ENCODE results near the gene FAAP20. TPM values are rescaled to one million over a fixed set of nuclear protein-coding genes. Genes with fewer than 3 reads are reported as not detected.
A peak's percentile ranks its signal among the peaks of the same experiment; 100 is the strongest.

The FAAP20 gene
- total RNA-seq, 1 donor from 2014 or later = 114 TPM

DNA sequence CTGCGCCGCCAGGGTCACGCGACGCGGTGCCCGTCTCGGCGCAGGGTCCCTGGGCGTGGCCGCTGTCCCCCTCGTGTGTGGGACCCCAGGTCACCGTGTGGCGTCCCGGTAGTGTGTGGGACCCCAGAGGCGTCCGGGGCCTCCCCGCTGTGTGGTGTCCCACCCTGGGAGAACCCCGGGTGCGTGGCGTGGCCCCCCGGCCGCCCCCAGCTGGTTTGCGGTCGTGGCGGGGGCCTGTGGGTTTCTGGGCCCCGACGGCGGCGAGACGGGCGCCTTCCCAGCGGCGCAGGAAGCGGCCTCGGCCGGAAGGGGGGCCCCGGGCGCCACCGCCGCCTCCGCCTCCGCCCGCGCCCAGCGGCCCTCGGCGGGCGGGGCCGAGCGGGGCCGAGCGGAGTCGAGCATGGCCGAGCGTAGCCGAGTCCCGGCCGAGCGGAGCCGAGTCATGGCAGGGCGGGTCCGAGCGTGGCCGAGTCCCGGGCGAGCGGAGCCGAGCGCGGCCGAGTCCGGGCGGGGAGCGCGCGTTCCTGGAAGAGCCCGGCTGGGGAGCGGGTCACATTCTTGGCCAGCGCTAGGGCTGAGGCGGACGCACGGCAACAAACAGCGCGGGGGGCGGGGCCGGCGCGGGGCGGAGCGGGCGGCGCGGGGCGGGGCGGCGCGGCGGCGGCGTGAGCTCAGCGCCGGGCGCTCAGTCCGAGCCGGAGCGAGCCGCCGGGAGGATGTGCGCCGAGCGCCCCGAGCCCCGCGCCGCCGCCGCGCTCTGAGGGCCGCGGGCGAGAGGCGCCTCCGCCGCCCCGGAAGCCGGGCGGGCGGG lies 33.0 kb upstream of the FAAP20 start:
- peak overlapping the region; percentile 64 for H3K4me3 ChIP-seq (ENCODE audit: insufficient read depth, low read depth, low read length)
- no peaks in the 10 kb centered on the region for H3K9me3 Mint-ChIP-seq (ENCODE audit: unreplicated experiment)
- no peaks in the 10 kb centered on the region for H3K27me3 ChIP-seq (ENCODE audit: insufficient read depth, low read length)
- TF ChIP-seq, protein P1, sequence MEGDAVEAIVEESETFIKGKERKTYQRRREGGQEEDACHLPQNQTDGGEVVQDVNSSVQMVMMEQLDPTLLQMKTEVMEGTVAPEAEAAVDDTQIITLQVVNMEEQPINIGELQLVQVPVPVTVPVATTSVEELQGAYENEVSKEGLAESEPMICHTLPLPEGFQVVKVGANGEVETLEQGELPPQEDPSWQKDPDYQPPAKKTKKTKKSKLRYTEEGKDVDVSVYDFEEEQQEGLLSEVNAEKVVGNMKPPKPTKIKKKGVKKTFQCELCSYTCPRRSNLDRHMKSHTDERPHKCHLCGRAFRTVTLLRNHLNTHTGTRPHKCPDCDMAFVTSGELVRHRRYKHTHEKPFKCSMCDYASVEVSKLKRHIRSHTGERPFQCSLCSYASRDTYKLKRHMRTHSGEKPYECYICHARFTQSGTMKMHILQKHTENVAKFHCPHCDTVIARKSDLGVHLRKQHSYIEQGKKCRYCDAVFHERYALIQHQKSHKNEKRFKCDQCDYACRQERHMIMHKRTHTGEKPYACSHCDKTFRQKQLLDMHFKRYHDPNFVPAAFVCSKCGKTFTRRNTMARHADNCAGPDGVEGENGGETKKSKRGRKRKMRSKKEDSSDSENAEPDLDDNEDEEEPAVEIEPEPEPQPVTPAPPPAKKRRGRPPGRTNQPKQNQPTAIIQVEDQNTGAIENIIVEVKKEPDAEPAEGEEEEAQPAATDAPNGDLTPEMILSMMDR (IDR thresholded peaks at IDR 0.05; ENCODE audit: insufficient read depth, low read depth, low read length) = no peak
- TF ChIP-seq EZH2 (IDR thresholded peaks at IDR 0.05; ENCODE audit: insufficient read depth, low read length) = no peak
- H3K27me3 Mint-ChIP-seq (ENCODE audit: low read depth, unreplicated experiment) = no peaks in the 10 kb centered on the region
- peak overlapping the region; percentile 91 for H2AFZ ChIP-seq (ENCODE audit: low read depth, low read length)
- H3K9me3 ChIP-seq (ENCODE audit: insufficient read depth, low read depth, low read length) = no peaks in the 10 kb centered on the region
- H3K4me1 Mint-ChIP-seq (ENCODE audit: low read depth, unreplicated experiment) = peaks cover 18% of the 10 kb centered on the region
- peaks cover 24% of the 10 kb centered on the region for H3K4me1 ChIP-seq (ENCODE audit: insufficient read depth, low read length)
- no peaks in the 10 kb centered on the region for H3K36me3 ChIP-seq (ENCODE audit: insufficient read depth, low read length)
- no peak overlapping the region for H3K27ac Mint-ChIP-seq (ENCODE audit: unreplicated experiment)
- H3K36me3 Mint-ChIP-seq (ENCODE audit: low read depth, unreplicated experiment) = peaks cover 6% of the 10 kb centered on the region
- H3K4me3 Mint-ChIP-seq (ENCODE audit: unreplicated experiment) = no peak overlapping the region
- DNase-seq (ENCODE audit: low read depth) (peak; percentile 83), FAIRE-seq (no peak)
- H3K4me2 ChIP-seq (ENCODE audit: low read length) = peak overlapping the region; percentile 94
- peak overlapping the region; percentile 93 for H3K27ac ChIP-seq (ENCODE audit: low read depth, low read length)
- peaks cover 40% of the 10 kb centered on the region for H3K79me2 ChIP-seq (ENCODE audit: insufficient read depth, low read length)
- peak overlapping the region; percentile 95 for H3K9ac ChIP-seq (ENCODE audit: low read length)
- peaks cover 38% of the 10 kb centered on the region for H4K20me1 ChIP-seq (ENCODE audit: insufficient read depth, low read length)

DNA sequence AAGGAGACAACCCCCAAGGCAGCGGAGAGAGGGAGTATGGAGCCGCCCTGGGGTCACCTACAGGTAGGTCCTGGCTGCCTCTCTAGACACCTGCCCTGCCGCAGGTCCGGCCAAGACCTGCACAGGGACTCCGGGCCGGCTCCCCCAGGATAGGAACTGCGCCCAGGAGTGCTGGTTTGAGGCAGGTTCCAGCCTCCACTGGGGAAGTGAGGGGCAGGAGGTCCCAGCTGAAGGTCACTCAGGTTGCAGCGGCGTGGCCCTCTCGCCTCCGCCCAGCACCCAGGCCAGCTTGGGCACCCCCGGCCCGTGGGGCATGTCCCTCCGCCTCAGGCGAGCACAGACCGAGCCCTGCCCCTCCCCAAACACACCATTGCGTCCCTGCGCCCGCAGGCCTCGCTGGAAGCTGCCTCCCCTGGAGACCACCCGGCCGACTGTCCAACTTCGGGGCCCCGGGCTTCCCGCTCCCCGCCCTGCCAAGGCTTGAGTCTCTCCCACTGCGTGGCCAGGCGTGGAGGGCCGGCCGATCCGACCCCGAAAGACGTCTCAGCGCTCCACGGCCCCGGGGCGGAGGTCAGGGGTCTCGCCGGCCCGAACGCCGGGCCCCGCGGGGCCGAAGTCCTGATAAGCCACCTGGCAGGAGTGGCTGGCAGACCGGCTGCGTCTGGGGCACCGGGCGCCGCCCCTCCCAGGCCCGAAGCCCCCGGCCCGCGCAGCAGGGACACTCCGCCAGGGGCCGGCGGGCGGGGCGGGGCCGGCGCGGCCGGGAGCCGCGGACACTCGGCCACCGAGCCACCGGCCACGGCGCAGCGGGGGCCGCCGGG lies 32.2 kb upstream of the FAAP20 start:
- Histone ChIP-seq H3K4me1 (ENCODE audit: insufficient read depth, low read length) (peaks cover 17% of the 10 kb centered on the region), H3K79me2 (ENCODE audit: insufficient read depth, low read length) (peaks cover 32% of the 10 kb centered on the region), H3K36me3 (ENCODE audit: insufficient read depth, low read length) (no peaks in the 10 kb centered on the region), H3K27me3 (ENCODE audit: insufficient read depth, low read length) (no peaks in the 10 kb centered on the region), H3K9ac (ENCODE audit: low read length) (peak overlapping the region; percentile 95), H3K27ac (ENCODE audit: low read depth, low read length) (peak overlapping the region; percentile 93), H2AFZ (ENCODE audit: low read depth, low read length) (peak overlapping the region; percentile 91), H4K20me1 (ENCODE audit: insufficient read depth, low read length) (peaks cover 30% of the 10 kb centered on the region), H3K4me2 (ENCODE audit: low read length) (peak overlapping the region; percentile 94), H3K4me3 (ENCODE audit: insufficient read depth, low read depth, low read length) (peak overlapping the region; percentile 64), H3K9me3 (ENCODE audit: insufficient read depth, low read depth, low read length) (no peaks in the 10 kb centered on the region)
- Mint-ChIP-seq H3K27ac (ENCODE audit: unreplicated experiment) (peak overlapping the region; percentile 96), H3K4me3 (ENCODE audit: unreplicated experiment) (peak overlapping the region; percentile 84), H3K4me1 (ENCODE audit: low read depth, unreplicated experiment) (peaks cover 10% of the 10 kb centered on the region), H3K9me3 (ENCODE audit: unreplicated experiment) (no peaks in the 10 kb centered on the region), H3K27me3 (ENCODE audit: low read depth, unreplicated experiment) (no peaks in the 10 kb centered on the region), H3K36me3 (ENCODE audit: low read depth, unreplicated experiment) (peaks cover 4% of the 10 kb centered on the region)
- FAIRE-seq (no peak), DNase-seq (ENCODE audit: low read depth) (no peak)
- TF ChIP-seq, protein P1 (IDR thresholded peaks at IDR 0.05; ENCODE audit: insufficient read depth, low read depth, low read length) = no peak
- TF ChIP-seq EZH2 (IDR thresholded peaks at IDR 0.05; ENCODE audit: insufficient read depth, low read length) = no peak
